Ureter (tissue), 1 donor: ENCODE measurements around the gene GNAL. TPM values are rescaled to one million over a fixed set of nuclear protein-coding genes. Genes with fewer than 3 reads are reported as not detected.
"Not testable (repeated sequence)": the region's sequence is repeated elsewhere in the genome, so short reads cannot be mapped to it uniquely, and the experiment has no call there.

Experiments
- DNase-seq: peaks from one replicate; pipeline ENCODE4 v3.0.0-alpha.2; 2020; ENCODE audit warnings: low spot score
- total RNA-seq: library from RNA; stranded (reverse); gene quantifications from one replicate; pipeline ENCODE4 v1.2.4, GENCODE V29; 2023
- donor health status: DM: yes; HTN: yes; CAD: no.

Gene GNAL
- total RNA-seq, 1 donor from 2014 or later, result 19.4 TPM

DNA sequence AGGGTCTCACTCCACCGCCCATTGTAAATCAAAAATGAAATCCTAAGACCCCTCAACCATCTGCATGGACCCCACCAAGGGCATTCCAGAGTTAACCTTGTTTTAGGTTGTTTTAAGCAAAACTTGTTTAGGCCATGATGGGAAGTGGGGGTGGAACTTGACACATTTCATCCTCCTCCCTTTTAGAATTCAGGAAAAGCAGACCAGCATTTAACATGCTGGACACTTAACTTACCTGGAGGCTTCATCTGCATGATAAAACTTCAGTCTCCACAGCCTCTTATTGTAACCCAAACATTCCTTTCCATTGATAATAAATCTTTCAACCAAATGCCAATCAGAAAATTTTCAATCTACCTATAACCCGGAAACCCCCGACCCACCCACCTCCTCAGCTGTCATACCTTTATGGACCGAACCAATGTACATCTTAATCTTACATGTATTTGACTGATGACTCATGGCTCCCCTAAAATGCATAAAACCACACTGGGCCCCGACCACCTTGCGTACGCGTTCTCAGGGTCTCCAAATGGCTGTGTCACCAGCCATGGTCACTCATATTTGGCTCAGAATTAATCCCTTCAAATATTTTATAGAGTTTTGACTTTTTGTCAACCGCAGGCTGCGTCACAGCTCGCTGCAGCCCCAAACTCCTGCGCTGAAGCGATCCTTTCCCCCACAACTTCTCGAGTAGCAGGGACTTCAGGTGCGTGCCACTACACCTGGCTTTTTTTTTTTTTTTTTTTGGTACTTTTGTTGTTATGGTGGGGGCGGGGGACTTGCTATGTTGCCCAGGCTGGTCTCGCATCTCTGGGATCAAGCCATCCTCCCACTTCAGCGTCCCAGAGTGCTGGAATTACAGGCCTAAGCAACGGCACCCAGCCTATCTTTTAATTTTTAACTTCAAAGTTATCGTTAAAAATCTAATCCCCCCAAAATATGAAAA is 218.1 kb downstream of the GNAL start:
- DNase-seq, result no peak

DNA sequence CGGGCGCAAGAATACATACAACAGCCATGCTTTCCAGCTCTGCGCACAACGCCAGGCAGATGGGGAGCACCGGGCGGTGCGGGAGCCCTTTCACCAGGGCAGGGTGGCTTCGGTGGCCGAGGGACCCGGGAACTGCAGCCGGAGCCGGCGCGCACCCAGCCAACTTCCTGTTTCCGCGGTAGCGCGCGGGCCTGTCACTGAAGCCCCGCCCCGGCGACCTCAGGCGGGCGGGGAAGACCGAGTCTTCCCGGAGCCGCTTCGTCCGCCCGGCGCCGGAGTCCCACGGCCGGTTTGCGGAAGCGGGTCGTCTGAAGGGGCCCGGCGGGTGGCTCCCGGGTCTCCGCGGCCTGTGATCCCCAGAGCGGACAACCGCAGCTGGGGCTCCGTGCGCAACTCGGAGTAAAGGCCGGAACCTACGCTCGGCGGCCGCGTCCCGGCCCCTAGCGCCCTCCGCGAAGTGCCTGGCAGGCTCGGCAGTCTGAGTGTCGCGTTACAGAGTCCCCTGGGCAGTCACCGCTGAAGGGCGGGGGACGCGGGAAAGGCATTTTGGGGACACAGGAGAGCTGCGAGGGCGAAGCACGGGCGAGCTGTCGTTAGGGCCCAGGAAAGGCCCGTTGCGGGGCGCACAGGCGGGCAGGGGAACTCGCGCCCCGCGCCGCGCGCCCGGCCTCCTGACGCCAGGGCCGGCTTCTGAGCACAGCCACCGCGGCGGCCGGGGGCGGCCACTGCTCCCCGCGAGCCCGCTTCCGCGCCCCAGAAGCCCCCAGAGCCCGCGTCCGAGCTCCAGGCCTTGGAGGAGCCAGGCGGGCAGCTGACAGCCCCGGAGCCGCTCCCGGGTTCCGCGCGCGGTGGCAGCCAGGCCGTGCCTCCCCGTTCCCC is 219.4 kb downstream of the GNAL start, which contains the start of gene MPPE1:
Gene MPPE1 (minus strand): TSS at position 136 of the 879 bp plus-strand sequence. CDS start 11,053 bp downstream, outside the sequence.
- peak; percentile 89 for DNase-seq

DNA sequence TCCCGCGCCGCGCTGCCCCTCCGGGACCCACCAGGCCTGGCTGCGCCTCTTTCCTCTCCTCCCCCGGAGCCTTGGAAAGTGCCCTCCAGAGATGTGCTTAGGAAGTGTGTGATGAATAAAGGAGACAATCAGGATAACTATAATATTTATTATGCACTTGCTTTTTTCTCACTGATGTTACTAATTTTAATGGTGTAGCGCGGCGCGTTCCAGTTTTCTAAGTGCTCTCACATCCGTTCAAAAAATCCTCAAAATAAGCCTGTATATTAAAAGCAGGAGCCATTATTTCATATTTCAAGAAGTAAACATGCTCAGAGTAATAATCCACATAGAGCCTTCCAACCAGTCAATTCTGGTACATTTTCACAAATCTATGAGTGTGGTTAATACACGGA is 220.0 kb downstream of the GNAL start:
- no peak for DNase-seq

DNA sequence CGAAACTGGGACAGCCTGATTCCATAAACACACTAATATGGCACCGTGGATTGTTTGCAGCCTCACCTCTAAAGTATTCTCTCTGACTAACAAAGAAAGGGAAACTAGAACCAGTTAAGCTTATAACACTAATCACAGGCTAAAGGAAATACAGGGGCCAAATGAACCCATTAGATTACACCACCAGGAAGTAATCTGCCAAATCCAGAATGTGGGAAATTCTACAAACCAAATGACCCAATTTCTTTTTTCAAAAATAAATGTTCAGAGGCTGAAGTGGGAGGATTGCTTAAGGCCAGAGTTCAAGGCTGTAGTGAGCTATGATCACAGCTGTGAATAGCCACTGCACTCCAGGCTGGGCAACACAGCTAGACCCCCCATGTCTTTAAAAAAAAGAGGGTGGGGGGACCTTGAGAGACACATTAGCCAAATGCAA is 220.5 kb downstream of the GNAL start:
- no peak for DNase-seq

DNA sequence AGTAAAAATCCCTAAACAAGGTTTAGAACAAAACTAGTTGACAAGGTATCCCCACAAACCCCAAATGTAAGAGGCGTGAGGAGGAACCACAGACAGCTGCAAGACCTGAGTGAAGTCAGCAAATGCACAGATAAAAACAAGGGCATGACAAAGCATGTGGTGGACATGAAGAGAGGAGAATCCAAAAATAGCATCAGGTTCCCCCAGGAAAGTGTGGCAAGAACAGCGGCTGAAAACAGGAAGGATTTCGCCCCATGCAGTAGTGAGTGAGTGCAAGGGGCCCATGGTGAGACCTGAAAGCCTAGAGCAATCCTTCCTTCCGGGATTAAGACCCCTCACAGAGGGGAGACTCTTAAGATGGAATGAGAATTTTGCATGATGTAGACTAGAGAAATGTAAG is 227.8 kb downstream of the GNAL start:
- DNase-seq, result not testable (repeated sequence)

DNA sequence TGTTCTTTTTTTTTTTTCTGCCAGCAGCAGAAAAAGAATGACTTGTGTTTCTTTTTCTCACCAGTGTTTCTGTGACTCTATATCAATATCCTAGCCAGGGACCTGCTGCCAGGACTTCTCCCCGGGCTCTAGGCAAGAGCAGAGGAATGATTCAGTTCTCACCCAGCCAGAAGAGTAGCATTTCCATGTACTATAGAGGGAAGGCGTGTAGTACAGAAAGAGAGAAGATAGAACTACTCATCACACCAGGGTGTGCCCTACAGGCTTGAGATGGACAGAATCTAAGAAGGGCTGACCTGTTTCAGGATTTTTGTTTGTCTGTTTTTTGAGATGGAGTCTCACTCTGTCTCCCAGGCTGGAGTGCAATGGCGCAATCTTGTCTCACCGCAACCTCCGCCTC is 230.5 kb downstream of the GNAL start:
- DNase-seq, result not testable (repeated sequence)

DNA sequence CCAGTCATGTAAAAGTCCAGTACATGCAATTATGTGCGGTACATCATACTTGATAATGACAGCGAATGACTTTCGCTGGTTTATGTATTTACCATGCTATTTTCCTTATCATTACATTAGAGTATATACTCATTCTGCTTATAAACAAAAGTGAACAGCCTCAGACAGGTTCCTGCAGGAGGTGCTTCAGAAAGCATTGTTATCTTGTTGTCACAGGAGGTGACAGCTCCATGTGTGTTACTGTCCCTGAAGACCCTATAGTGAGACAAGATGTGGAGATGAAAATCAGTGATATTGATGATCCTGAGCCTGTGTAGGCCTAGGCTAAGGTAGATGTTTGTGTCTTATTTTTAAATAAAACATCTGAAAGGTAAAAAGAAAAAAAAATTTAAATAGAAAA is 234.4 kb downstream of the GNAL start:
- no peak for DNase-seq

DNA sequence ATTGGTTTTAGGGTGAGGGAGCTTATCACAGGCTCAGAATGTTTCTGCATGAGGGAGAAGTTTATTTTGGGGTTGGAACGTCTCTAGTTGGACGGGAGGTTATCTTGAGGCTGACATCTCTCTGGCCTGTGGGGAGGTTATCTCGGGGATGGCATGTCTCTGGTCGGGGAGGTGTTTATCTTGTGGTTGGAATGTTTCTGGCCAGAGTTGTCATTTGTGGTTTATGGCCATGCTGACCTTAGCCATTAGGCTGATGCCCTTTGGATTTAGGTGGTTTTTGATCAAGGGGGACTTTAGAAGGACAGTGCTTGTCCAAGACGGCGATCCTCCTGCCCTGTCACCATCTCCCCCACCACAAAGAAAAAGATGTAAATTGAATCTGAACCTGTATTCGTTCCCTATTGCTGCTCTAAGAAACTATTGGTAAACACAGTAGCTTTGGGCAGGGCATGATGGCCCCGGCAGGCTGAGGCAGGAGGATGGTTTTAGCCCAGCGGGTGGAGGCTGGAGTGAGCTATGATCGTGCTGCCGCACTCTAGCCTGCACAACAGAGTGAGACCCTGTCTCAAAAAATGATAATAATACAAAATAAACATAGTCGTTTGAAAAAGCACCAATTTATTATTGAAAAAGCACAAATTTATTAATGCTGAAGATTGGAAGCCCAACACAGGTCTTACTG is 236.9 kb downstream of the GNAL start:
- DNase-seq, result no peak

DNA sequence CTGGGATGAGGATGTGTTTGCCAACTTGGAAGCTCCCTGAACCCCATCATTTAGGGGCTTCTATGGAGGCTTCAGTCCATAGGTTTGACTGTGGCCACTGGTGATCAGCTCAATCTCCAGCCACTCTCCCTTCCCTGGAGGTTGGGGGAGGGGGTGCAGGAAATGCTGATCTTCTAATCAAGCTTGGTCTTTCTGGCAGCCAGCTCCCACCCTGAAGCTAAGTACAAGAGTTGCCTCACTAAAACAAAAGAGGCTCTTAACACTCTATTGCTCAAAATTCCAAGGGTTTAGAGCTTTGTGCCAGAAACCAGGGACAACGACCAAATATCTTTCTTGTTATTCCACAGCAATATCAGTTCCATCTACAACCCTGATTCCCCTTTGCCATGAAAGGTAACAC is 238.4 kb downstream of the GNAL start:
- DNase-seq, result no peak

DNA sequence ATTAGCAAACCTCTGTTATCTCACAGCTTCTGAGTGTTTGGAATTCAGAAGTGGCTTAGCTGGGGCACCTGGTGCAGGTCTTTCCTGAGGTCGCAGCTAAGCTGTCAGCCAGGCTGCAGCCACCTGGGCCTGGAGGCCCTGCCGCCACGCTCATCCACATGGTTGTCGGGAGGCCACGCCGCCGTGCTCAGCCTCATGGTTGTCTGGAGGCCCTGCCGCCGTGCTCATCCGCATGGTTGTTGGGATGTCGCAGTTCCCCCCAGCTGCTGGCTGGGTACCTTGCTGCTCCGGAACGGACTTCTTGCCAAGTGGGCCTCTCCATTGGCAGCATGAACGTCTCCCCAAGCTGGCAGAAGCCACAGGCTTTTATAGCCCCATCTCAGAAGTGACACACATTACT is 243.3 kb downstream of the GNAL start:
- DNase-seq, result no peak

Other genes with a start within 250 kb of the GNAL start
- not detected for gene SLC35G4, start 79.7 kb upstream of the GNAL start, total RNA-seq
- gene CHMP1B, start 162.1 kb downstream of the GNAL start, total RNA-seq, result 39.2 TPM
- 49.2 TPM for gene MPPE1, start 219.1 kb downstream of the GNAL start, total RNA-seq